NCI-H2196 treated with DMSO at 0.1 percent for 48 hours (cell line): ENCODE results near the gene KRTAP1-5.
"Not testable (repeated sequence)": the region's sequence is repeated elsewhere in the genome, so short reads cannot be mapped to it uniquely, and the experiment has no call there.

ENCODE experiments used
- DNase-seq: peaks from one replicate; lab custom pipeline; 2025; ENCODE audit not compliant: unreplicated experiment; lab: John Stamatoyannopoulos, UW

Gene KRTAP1-5

GRCh38 chr17:41049110-41049509, 22.1 kb upstream of the KRTAP1-5 start:
- no peak for DNase-seq

DNA sequence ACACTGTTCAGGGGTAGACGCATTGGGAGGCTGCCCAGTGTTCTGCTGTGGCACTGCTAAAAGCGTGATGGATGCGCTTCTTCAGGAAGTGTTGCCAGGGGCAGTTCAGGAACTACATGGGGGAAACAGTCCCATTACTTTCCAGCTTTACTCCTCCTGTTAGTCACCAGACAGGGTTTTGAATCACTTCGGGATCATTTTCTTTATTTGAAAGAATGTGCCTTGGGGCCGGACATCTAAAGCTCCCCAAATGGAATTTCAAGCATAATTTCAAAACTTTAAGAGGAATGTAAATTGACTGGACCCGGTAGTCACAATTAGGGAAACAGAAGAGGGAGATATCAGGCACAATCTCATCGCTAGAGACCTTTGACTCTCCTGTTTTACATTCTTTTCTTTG, 21.4 kb upstream of the KRTAP1-5 start:
- DNase-seq: no peak

- DNase-seq: not testable (repeated sequence)
These were observed 19.9 kb upstream of the KRTAP1-5 start, which contains the start of gene KRTAP2-1 for GRCh38 chr17:41046735-41047465. Gene KRTAP2-1, minus strand, starts transcription at chr17:41047316. Its CDS starts 49 bp downstream, at chr17:41047267.

DNA sequence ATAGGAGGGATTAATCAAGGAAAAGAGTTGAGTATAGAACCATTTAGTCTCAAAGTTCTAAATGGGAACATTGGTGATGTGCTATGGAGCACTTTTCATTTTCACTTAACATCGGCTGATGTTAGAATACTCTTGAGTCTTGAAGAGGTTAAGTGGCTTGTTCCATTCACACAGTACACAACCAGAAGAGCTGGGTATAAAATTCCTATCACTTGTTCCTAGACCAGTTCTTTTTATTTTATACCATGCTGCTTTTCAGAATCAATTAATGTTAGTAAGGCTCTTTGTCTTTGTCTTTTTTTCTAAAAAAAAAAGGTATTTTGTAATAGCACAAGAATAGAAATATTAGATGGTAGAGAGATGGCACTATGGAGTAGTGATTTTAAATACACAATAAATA, 15.9 kb upstream of the KRTAP1-5 start:
- DNase-seq: no peak

DNA sequence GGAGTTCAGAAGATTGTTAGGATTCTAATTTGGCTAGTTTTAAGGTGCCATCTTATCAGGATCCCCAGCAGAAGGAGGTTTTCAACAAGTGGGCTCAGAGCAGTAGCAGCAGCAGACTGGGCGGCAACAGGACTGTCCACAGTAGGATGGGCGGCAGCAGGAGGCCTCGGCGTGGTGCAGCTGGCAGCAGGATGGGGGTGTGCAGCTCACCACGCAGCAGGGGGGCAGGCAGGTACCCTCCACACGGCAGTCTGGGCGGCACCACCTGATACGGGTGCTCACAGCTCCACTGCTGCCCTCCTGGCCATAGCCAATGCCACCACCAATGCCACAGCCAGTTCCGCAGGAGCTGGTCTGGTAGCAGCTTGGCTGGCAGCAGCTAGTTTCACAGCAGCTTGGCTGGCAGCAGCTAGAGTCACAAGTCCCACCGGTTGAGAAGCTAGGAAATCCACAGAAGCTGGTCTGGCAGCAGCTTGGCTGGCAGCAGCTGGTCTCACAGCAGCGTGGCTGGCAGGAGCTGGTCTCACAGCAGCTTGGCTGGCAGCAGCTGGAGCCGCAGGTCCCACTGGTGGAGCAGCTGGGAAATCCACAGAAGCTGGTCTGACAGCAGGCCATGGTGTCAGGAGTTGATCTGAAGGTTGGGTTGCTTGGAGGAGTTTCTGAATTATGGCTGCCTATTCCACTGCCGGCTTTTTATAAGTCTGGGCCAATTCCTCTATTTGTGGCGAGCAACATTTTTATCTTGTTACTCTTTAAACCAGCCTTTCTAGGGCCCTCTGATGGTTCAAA, 14.0 kb upstream of the KRTAP1-5 start, which contains the start of gene KRTAP1-1:
KRTAP1-1 (minus strand) TSS at position 668 of the 789 bp plus-strand sequence; CDS start at position 615, 53 bp downstream.
- DNase-seq: not testable (repeated sequence)

DNA sequence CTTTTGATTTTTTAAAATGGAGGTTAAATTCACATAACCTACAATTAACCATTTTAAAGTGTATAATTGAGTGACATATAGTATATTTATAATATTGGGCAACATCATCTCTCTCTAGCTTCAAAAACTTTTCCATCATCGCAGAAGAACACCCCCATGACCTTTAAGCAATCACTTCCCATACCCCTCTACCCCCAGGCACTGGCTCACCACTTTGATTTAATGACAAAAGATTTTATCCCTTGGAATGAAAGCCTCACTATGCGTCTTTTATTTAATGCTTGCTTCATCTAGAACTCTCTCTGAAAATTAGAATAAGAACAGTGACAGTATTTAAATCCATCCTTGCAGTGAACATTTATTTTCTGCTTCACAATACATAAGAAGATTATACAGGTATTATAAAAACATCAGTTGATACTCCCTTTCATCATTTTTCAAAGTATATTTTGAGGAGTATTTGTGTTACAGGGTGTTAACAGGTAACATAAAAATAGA, 10.9 kb upstream of the KRTAP1-5 start:
- no peak for DNase-seq

GRCh38 chr17:41034346-41034935, 7.4 kb upstream of the KRTAP1-5 start, which contains the start of gene KRTAP1-3:
Gene KRTAP1-3, minus strand, starts transcription at chr17:41034874. Its CDS starts 53 bp downstream, at chr17:41034821.
- peak; percentile 34 for DNase-seq

- DNase-seq: no peak
These were observed 2.7 kb upstream of the KRTAP1-5 start, which contains the start of gene KRTAP1-4 for GRCh38 chr17:41029633-41030245. Gene KRTAP1-4, minus strand, starts transcription at chr17:41030195. Its CDS starts 117 bp downstream, at chr17:41030078.

GRCh38 chr17:41024697-41025096, 2.3 kb downstream of the KRTAP1-5 start:
- DNase-seq: no peak

DNA sequence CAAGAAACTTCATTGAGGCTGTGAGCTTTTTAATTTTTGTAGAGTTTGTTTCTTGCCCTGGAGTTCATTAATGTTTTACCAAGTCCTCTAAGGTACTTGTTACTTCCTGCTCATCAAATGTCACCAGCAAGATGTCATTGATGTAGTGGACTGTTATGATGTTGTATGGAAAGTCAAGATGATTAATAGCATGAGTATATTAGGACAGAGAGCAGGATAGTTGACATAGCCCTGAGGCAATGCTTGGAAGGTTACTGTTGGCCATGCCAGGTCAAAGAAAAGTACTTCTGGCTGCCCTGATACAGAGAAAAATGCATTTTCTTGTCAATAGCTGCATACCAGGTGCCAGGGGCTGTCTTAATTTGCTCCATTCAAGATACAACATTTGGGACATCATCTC, 6.7 kb downstream of the KRTAP1-5 start:
- no peak for DNase-seq

GRCh38 chr17:41019415-41019814, 7.6 kb downstream of the KRTAP1-5 start:
- no peak for DNase-seq

DNA sequence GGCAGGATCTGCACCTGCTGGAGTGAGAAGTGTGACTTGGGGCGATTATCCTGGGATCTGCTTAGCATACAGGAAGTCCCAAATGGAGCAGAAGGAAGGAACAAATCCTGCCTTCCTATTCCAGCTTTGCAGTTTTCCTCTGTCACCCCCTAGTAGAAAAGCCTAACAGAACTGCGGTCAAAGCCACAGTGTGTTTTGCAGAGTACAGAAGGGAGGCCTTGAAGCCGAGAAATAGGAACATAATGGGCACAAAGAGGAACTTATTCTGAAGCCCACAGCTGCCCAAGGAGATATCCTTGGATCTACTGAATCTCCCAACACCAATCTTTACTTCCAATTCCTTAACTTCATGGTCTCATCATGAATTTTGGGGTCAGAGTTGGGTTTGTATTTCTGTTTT, 8.5 kb downstream of the KRTAP1-5 start:
- DNase-seq: no peak

DNA sequence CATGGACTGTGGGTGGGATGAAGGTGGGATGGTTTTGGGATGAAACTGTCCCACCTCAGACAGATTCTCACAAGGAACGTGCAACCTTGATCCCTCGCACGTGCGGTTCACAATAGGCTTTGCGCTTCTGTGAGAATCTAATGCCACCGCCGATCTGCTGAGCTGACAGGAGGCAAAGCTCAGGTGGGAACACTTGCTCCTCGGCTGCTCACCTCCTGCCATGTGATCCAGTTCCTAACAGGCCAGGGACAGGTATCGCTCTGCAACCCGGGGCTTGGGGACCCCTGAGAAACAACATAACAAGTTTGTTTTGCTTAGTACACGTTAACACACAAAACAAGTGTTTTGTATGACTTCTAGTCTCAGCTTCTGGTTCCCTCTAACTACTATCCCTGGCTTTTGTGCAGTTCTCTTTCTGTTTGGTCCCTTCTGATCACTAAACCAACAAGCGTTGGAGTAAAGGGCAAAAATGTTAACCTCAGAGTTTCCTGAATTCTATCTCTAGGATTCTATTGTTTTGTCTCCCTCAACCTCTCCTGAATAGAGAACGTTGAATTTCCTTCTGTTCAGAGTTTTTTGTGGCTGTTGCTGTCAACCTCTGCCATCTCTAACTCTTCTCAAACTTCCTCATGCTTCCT, 10.3 kb downstream of the KRTAP1-5 start:
- no peak for DNase-seq

GRCh38 chr17:41015454-41015853, 11.6 kb downstream of the KRTAP1-5 start:
- no peak for DNase-seq

- no peak for DNase-seq
These were observed 13.4 kb downstream of the KRTAP1-5 start for GRCh38 chr17:41013606-41014005.

GRCh38 chr17:41013181-41013580, 13.8 kb downstream of the KRTAP1-5 start:
- no peak for DNase-seq

- no peak for DNase-seq
These were observed 14.5 kb downstream of the KRTAP1-5 start for GRCh38 chr17:41012326-41013120.

DNA sequence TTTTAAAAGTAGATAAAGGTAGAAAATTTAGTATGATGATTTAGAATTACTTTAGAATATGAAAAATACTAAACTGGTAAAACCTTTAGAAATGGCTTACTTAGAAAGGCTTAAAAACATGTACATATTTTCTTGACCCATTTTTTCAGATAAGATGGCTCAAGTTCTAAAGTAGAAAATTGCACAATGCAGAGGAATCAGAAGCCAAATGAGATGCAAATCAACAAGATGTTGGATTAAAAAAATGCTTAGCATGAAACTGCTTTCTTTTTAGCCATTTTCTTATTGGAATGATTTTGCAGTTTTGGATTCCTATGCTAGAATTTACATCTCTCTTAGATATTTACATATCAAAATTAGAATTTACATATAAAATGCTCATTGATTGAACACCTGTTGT, 16.6 kb downstream of the KRTAP1-5 start:
- DNase-seq: no peak

DNA sequence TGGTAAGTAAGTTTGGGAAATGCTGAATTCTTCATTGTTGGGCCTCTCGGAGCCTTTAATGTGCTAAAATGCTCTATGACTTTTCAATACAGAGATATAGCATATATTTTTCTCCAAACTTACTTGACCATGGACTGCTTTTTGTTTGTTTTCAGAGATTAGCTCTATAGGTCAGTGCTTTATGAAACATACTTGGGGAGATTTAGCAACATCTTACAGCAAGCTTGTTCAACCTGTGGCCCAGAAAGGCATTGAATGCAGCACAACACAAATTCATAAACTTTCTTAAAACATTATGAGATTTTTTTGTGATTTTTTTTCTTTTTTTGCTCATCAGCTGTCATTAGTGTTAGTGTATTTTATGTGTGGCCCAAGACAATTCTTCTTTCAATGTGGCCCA, 17.1 kb downstream of the KRTAP1-5 start:
- DNase-seq: no peak
